Testis (tissue), 2 donors: ENCODE data around the gene SYK.

ENCODE experiments used
- POLR2A ChIP-seq: fragments of 450-650 bp; IDR thresholded peaks from one replicate; pipeline ENCODE4 v1.6.1; 2017; ENCODE audit warnings: antibody characterized with exemption, mild to moderate bottlenecking, moderate library complexity
- TF ChIP-seq, protein P1 (sequence below), 3 experiments: fragments of 450-650 bp in 2 of 3; fragments of 200-600 bp in 1 of 3; sonication (generic) in 1 of 3; IDR thresholded peaks; one replicate each; pipeline ENCODE4 v1.5.1; 2016 to 2019; ENCODE audit warnings: antibody characterized with exemption in 3 of 3, mild to moderate bottlenecking in 2 of 3, moderate library complexity in 1 of 3

DNA sequence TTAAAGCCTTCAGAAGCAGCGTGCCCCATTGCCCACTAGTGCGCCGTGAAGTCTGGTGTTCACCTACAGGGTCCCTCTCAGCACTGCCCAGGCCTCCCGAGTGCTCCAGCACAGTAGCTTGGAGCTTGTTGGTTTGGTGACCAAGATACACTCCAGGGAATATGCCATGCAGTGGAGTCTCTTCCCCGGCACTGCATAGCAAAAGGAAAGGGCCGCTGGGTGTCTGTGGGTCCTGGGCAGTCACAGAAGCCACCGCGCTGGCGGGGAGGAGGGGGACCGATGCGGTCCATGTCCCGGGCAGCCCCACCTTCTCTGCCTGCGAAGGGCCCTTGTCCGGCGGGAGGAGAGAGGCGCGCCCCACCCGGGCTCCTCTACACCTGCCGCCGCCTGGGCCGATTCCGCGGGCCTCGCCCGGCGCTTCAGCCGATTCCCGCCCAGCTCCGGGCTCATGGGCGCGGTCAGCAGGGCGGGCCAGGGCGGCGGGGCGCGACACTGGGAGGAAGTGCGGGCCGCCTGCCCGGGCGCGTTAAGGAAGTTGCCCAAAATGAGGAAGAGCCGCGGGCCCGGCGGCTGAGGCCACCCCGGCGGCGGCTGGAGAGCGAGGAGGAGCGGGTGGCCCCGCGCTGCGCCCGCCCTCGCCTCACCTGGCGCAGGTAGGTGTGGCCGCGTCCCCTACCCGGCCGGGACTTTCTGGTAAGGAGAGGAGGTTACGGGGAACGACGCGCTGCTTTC is at the start of gene SYK:
- TF ChIP-seq, protein P1, sequence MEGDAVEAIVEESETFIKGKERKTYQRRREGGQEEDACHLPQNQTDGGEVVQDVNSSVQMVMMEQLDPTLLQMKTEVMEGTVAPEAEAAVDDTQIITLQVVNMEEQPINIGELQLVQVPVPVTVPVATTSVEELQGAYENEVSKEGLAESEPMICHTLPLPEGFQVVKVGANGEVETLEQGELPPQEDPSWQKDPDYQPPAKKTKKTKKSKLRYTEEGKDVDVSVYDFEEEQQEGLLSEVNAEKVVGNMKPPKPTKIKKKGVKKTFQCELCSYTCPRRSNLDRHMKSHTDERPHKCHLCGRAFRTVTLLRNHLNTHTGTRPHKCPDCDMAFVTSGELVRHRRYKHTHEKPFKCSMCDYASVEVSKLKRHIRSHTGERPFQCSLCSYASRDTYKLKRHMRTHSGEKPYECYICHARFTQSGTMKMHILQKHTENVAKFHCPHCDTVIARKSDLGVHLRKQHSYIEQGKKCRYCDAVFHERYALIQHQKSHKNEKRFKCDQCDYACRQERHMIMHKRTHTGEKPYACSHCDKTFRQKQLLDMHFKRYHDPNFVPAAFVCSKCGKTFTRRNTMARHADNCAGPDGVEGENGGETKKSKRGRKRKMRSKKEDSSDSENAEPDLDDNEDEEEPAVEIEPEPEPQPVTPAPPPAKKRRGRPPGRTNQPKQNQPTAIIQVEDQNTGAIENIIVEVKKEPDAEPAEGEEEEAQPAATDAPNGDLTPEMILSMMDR (IDR thresholded peaks at IDR 0.05) = no peak
- no peak for TF ChIP-seq POLR2A
